Activated CD8-positive, alpha-beta T cell treated with anti-CD3 and anti-CD28 coated beads for 36 hours (primary cell): ENCODE data around the gene PLEKHA7. TPM values are rescaled to one million over a fixed set of nuclear protein-coding genes. Genes with fewer than 3 reads are reported as not detected.
"Not testable (repeated sequence)": the region's sequence is repeated elsewhere in the genome, so short reads cannot be mapped to it uniquely, and the experiment has no call there.

Experiments
- ATAC-seq: fragments of 200-7000 bp; cut with Tn5 transposase; one replicate; pipeline ENCODE4 v1.10.0; 2021; ENCODE audit warnings: mild to moderate bottlenecking, moderate library complexity
- CTCF ChIA-PET: fragments of 350-600 bp; sonication (Branson Sonifier 250); formaldehyde crosslinking; loops from one replicate; lab custom pipeline; 2021; ENCODE audit warnings: antibody characterized with exemption; lab: Charles Lee
- POLR2A ChIA-PET: fragments of 350-600 bp; sonication (Branson Sonifier 250); formaldehyde crosslinking; loops from one replicate; lab custom pipeline; 2021; ENCODE audit warnings: antibody characterized with exemption; lab: Charles Lee
- DNase-seq: peaks from one replicate; pipeline ENCODE4 v3.0.0-alpha.2; 2020
- H3K27ac Mint-ChIP-seq: one replicate; pipeline ENCODE4 v1.8.0; 2021; ENCODE audit warnings: mild to moderate bottlenecking, mixed read lengths
- H3K27me3 Mint-ChIP-seq: one replicate; pipeline ENCODE4 v1.8.0; 2021; ENCODE audit warnings: mixed read lengths
- H3K36me3 Mint-ChIP-seq: one replicate; pipeline ENCODE4 v1.8.0; 2021; ENCODE audit warnings: low read depth, mixed read lengths
- H3K4me1 Mint-ChIP-seq: one replicate; pipeline ENCODE4 v1.8.0; 2021; ENCODE audit warnings: low read depth, mixed read lengths
- H3K4me3 Mint-ChIP-seq: one replicate; pipeline ENCODE4 v1.8.0; 2021; ENCODE audit warnings: mild to moderate bottlenecking, moderate library complexity, mixed read lengths
- H3K9me3 Mint-ChIP-seq: one replicate; pipeline ENCODE4 v1.8.0; 2021; ENCODE audit warnings: mixed read lengths
- intact Hi-C: fragments of 100-400 bp; cut with micrococcal nuclease; formaldehyde crosslinking; loops from one replicate; pipeline ENCODE4 v1.10.0; 2022
- total RNA-seq, 2 experiments: library from RNA; stranded (reverse); gene quantifications; one replicate each; pipeline ENCODE4 v1.2.3, GENCODE V29; 2021
- TF ChIP-seq, protein P1 (sequence below): fragments of 200-600 bp; IDR thresholded peaks from one replicate; pipeline ENCODE4 v1.8.0; 2022; ENCODE audit warnings: antibody characterized with exemption, mild to moderate bottlenecking

PLEKHA7 gene
- total RNA-seq, 2 experiments from 2014 or later = 6.0 to 6.6 TPM

DNA sequence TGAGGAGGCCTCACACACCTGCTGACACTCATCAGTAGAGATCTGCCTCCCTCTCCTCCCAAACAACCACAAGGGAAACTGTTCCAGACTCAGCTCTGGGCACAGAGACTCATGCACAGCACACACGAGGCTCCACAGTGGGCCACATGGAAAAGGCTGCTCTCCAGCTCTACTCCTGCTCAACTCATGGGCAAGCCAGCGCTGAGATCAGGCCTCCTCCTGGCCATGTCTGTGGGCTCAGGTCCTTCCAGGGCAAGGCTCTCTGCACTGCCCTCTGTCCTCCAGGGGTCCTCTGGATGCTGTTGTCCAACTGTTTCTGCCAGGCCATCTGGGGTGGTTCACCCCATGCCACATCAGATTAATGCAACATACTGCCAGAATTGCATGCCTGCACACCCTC, 46.0 kb downstream of the PLEKHA7 start:
- Mint-ChIP-seq H3K4me1 (peaks cover 21% of the 10 kb centered on the region), H3K36me3 (no peaks in the 10 kb centered on the region), H3K27ac (no peak overlapping the region), H3K27me3 (no peaks in the 10 kb centered on the region), H3K9me3 (no peaks in the 10 kb centered on the region), H3K4me3 (no peak overlapping the region)
- ATAC-seq (no peak), DNase-seq (no peak)
- TF ChIP-seq, protein P1, sequence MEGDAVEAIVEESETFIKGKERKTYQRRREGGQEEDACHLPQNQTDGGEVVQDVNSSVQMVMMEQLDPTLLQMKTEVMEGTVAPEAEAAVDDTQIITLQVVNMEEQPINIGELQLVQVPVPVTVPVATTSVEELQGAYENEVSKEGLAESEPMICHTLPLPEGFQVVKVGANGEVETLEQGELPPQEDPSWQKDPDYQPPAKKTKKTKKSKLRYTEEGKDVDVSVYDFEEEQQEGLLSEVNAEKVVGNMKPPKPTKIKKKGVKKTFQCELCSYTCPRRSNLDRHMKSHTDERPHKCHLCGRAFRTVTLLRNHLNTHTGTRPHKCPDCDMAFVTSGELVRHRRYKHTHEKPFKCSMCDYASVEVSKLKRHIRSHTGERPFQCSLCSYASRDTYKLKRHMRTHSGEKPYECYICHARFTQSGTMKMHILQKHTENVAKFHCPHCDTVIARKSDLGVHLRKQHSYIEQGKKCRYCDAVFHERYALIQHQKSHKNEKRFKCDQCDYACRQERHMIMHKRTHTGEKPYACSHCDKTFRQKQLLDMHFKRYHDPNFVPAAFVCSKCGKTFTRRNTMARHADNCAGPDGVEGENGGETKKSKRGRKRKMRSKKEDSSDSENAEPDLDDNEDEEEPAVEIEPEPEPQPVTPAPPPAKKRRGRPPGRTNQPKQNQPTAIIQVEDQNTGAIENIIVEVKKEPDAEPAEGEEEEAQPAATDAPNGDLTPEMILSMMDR = no peak
- POLR2A ChIA-PET = interaction anchor here (0.6 kb wide), 1 partner anchor 109 kb away, joined by 4 read pairs; the partner anchor contains the start of gene RPS13
- CTCF ChIA-PET = no interaction called here
- intact Hi-C loops = no loop called here

DNA sequence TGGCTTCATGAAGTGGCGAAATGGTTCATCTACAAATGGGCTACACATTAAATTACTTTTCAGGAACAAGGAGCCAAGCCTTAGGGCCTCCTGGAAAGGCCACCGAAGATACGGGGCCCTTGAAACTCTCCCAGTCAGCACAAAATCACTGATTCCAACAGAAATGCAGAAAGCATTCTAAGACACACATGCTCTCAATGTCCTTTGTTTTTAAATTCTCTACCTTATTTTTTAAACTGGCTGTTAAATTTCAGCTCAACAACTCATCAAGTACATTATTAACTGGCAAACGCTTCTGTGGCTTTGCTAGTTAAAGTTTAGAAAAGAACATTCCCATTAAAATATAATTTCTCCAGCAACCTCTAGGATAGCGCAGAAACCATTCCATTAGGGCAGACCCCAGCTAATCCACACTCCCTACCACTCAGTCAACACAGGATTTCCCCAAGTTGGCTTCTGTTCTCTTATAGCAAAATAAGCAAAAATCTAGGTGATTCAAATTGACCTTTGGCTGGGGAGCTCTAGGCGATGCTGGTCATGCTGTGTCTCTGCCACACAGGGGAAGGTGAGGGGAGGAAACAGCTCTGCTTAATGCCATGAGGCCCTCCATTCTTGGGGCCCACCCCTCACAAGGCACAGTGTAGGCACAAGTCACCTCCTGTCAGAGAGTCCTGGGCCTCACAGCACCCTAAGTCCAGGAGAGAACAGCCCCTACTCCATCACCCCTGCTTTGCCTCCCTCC, 47.1 kb downstream of the PLEKHA7 start:
- ChIA-PET POLR2A (interaction anchor here (0.7 kb wide), 1 partner anchor 12 kb away, joined by 3 read pairs; no protein-coding TSS in a partner anchor), CTCF (no interaction called here)
- peaks cover 25% of the 10 kb centered on the region for H3K4me1 Mint-ChIP-seq
- intact Hi-C loops = no loop called here
- H3K36me3 Mint-ChIP-seq = no peaks in the 10 kb centered on the region
- no peak overlapping the region for H3K4me3 Mint-ChIP-seq
- no peaks in the 10 kb centered on the region for H3K27me3 Mint-ChIP-seq
- ATAC-seq = no peak
- TF ChIP-seq, protein P1 = no peak
- no peak for DNase-seq
- H3K9me3 Mint-ChIP-seq = no peaks in the 10 kb centered on the region
- no peak overlapping the region for H3K27ac Mint-ChIP-seq

- CTCF ChIA-PET = no interaction called here
- TF ChIP-seq, protein P1 = no peak
- Mint-ChIP-seq H3K4me1 (peaks cover 24% of the 10 kb centered on the region), H3K4me3 (no peak overlapping the region), H3K27ac (no peak overlapping the region), H3K9me3 (no peaks in the 10 kb centered on the region), H3K27me3 (no peaks in the 10 kb centered on the region), H3K36me3 (no peaks in the 10 kb centered on the region)
- DNase-seq (no peak), ATAC-seq (no peak)
- POLR2A ChIA-PET = no interaction called here
- intact Hi-C loops = no loop called here
Measured at GRCh38 chr11:16964501-16964900, 49.7 kb downstream of the PLEKHA7 start.

DNA sequence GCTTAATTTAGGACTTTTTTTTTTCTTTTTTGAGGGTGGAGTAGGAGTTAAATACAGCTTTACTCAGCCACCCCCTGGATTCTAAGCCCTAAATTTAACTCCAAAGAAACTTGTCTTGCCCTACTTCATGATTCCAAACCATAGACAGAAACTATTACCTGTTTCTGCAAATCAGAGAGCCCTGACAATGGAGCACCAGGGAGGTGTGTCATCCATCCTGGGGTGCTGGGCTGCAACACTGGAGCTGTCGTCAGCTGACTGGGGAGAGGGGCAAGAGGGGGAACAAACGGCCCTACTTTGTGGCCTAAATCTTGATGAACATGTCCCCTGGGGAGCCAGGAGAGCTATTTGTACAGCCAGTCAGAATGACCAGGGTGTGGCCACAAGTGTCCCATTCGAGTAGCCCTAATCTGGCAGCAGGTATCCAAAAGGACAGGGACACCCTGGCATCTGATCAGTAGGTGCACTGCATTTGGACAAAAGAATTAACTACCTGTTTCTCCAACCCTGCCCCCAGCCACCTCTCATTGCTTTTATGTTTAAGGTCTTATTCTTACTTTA, 50.8 kb downstream of the PLEKHA7 start:
- DNase-seq (no peak), ATAC-seq (no peak)
- Mint-ChIP-seq H3K9me3 (no peaks in the 10 kb centered on the region), H3K4me3 (no peak overlapping the region), H3K27me3 (no peaks in the 10 kb centered on the region), H3K36me3 (no peaks in the 10 kb centered on the region), H3K4me1 (peaks cover 13% of the 10 kb centered on the region), H3K27ac (no peak overlapping the region)
- CTCF ChIA-PET = interaction anchor here (1.2 kb wide), 1 partner anchor 176 kb away, joined by 3 read pairs; no protein-coding TSS in a partner anchor
- POLR2A ChIA-PET = no interaction called here
- TF ChIP-seq, protein P1 = no peak
- intact Hi-C loops = no loop called here

- H3K4me1 Mint-ChIP-seq = peaks cover 12% of the 10 kb centered on the region
- peak; percentile 21 for DNase-seq
- H3K27ac Mint-ChIP-seq, intact Hi-C loops, H3K9me3 Mint-ChIP-seq, H3K4me3 Mint-ChIP-seq, H3K27me3 Mint-ChIP-seq, ATAC-seq, H3K36me3 Mint-ChIP-seq, POLR2A ChIA-PET: not testable (repeated sequence)
- CTCF ChIA-PET = interaction anchor here (1.2 kb wide), 1 partner anchor 175 kb away, joined by 3 read pairs; no protein-coding TSS in a partner anchor
Measured at GRCh38 chr11:16962589-16962988, 51.6 kb downstream of the PLEKHA7 start.
